AG04450 (cell line): ENCODE results near the gene ADAMTS2. TPM values are rescaled to one million over a fixed set of nuclear protein-coding genes. Genes with fewer than 3 reads are reported as not detected.

ENCODE experiments used
- CTCF ChIA-PET: fragments of 300-600, 350-600 bp; formaldehyde crosslinking; extraction: SDS; loops from one replicate; lab custom pipeline; 2022; ENCODE audit warnings: antibody characterized with exemption, inconsistent platforms; lab: Charles Lee
- POLR2A ChIA-PET: fragments of 350-600 bp; formaldehyde crosslinking; extraction: SDS; loops from one replicate; lab custom pipeline; 2021; ENCODE audit warnings: antibody characterized with exemption, inconsistent platforms; lab: Yijun Ruan, JAX
- DNase-seq: peaks from one replicate; pipeline ENCODE4 v3.0.0-alpha.2; 2011; ENCODE audit warnings: low read depth, low spot score
- H3K27ac ChIP-seq: one replicate; pipeline ENCODE4 v1.5.1; 2012; ENCODE audit warnings: low read depth, low read length, control low read depth
- H3K27me3 ChIP-seq: one replicate; pipeline ENCODE4 v1.6.0; 2012; ENCODE audit warnings: low read length; ENCODE audit not compliant: control insufficient read depth, insufficient read depth
- H3K4me3 ChIP-seq: 2 replicates; pipeline ENCODE4 v1.5.1; 2011; ENCODE audit warnings: mild to moderate bottlenecking, low read depth, low read length, control low read depth
- H3K9me3 ChIP-seq: 2 replicates; pipeline ENCODE4 v1.5.1; 2012; ENCODE audit warnings: low read length; ENCODE audit not compliant: control insufficient read depth, insufficient read depth
- CTCF ChIP-seq: IDR thresholded peaks from 2 replicates; pipeline ENCODE4 v1.5.1; 2011; ENCODE audit warnings: low read depth, low read length, control low read depth, inconsistent platforms
- polyA plus RNA-seq: library from polyadenylated mRNA; depleted of rRNA; stranded (reverse); fragments of >200 nt; gene quantifications from 2 replicates; pipeline ENCODE4 v1.2.3, GENCODE V29; 2011

Gene ADAMTS2
- polyA plus RNA-seq, 1 experiment, result 22.6 TPM

GRCh38 chr5:179196405-179197079 is 148.7 kb downstream of the ADAMTS2 start:
- Histone ChIP-seq H3K9me3 (no peaks in the 10 kb centered on the region; the same call in 1 of the 2 replicates), H3K27me3 (no peaks in the 10 kb centered on the region), H3K4me3 (no peak overlapping the region), H3K27ac (no peak overlapping the region)
- no peak for DNase-seq
- ChIA-PET CTCF (interaction anchor here (1.2 kb wide), 1 partner anchor 29 kb away, joined by 4 read pairs; no protein-coding TSS in a partner anchor), POLR2A (no interaction called here)
- no peak for TF ChIP-seq CTCF

- no peak overlapping the region for H3K27ac ChIP-seq
- POLR2A ChIA-PET, result no interaction called here
Measured at GRCh38 chr5:179195561-179196404, 149.5 kb downstream of the ADAMTS2 start.

GRCh38 chr5:179194941-179195381 is 150.3 kb downstream of the ADAMTS2 start:
- no peak for DNase-seq
- Histone ChIP-seq H3K9me3 (no peaks in the 10 kb centered on the region; the same call in 1 of the 2 replicates), H3K27ac (no peak overlapping the region), H3K27me3 (no peaks in the 10 kb centered on the region), H3K4me3 (no peak overlapping the region)
- ChIA-PET CTCF (no interaction called here), POLR2A (no interaction called here)
- no peak for TF ChIP-seq CTCF

More at GRCh38 chr5:179195561-179196404, 149.5 kb downstream of the ADAMTS2 start:
- H3K4me3 ChIP-seq, result no peak overlapping the region
- no peaks in the 10 kb centered on the region; the same call in 1 of the 2 replicates for H3K9me3 ChIP-seq
- TF ChIP-seq CTCF, result no peak
- no peak for DNase-seq
- no peaks in the 10 kb centered on the region for H3K27me3 ChIP-seq
- CTCF ChIA-PET, result interaction anchor here (1.2 kb wide), 1 partner anchor 28 kb away, joined by 4 read pairs; no protein-coding TSS in a partner anchor

GRCh38 chr5:179194201-179194910 is 150.9 kb downstream of the ADAMTS2 start:
- H3K27me3 ChIP-seq, result no peaks in the 10 kb centered on the region
- H3K27ac ChIP-seq, result no peak overlapping the region
- no peak for DNase-seq
- ChIA-PET CTCF (no interaction called here), POLR2A (no interaction called here)
- H3K4me3 ChIP-seq, result no peak overlapping the region
- TF ChIP-seq CTCF, result no peak
- no peaks in the 10 kb centered on the region; the same call in 1 of the 2 replicates for H3K9me3 ChIP-seq
